HG02571 (cell line): ENCODE measurements around the gene EPS8L2.

Experiments
- ATAC-seq: cut with Tn5 transposase; IDR thresholded peaks from one replicate; pipeline ENCODE4 v1.9.1; 2021; ENCODE audit warnings: mild to moderate bottlenecking, moderate library complexity; ENCODE audit not compliant: unreplicated experiment

Gene EPS8L2

GRCh38 chr11:774873-775592 lies 69.0 kb downstream of the EPS8L2 start:
- ATAC-seq, result no peak

- ATAC-seq, result no peak
Measured at GRCh38 chr11:776263-776560, 70.2 kb downstream of the EPS8L2 start.

GRCh38 chr11:776561-777287 lies 70.7 kb downstream of the EPS8L2 start:
- peak; percentile 36 for ATAC-seq
